T-helper 9 cell (primary cell): ENCODE results near the gene NCKAP5.
"Not testable (repeated sequence)": the region's sequence is repeated elsewhere in the genome, so short reads cannot be mapped to it uniquely, and the experiment has no call there.

Source experiments
- DNase-seq: peaks from one replicate; pipeline ENCODE4 v3.0.0-alpha.2; 2020

Gene NCKAP5

GRCh38 chr2:133253793-133254192, 314.5 kb downstream of the NCKAP5 start:
- no peak for DNase-seq

GRCh38 chr2:133252780-133253355, 315.4 kb downstream of the NCKAP5 start:
- DNase-seq: no peak

GRCh38 chr2:133249362-133249761, 318.9 kb downstream of the NCKAP5 start:
- DNase-seq: no peak

- no peak for DNase-seq
Measured at GRCh38 chr2:133248264-133248663, 320.0 kb downstream of the NCKAP5 start.

GRCh38 chr2:133247631-133248030, 320.6 kb downstream of the NCKAP5 start:
- no peak for DNase-seq

GRCh38 chr2:133241224-133241571, 327.1 kb downstream of the NCKAP5 start:
- no peak for DNase-seq

- DNase-seq: no peak
Measured at GRCh38 chr2:133240491-133241223, 327.6 kb downstream of the NCKAP5 start.

- no peak for DNase-seq
Measured at GRCh38 chr2:133235968-133236367, 332.3 kb downstream of the NCKAP5 start.

- no peak for DNase-seq
Measured at GRCh38 chr2:133232556-133232955, 335.7 kb downstream of the NCKAP5 start.

- no peak for DNase-seq
Measured at GRCh38 chr2:133231264-133231663, 337.0 kb downstream of the NCKAP5 start.

- no peak for DNase-seq
Measured at GRCh38 chr2:133229974-133230373, 338.3 kb downstream of the NCKAP5 start.

- DNase-seq: no peak
Measured at GRCh38 chr2:133223226-133223625, 345.0 kb downstream of the NCKAP5 start.

- no peak for DNase-seq
Measured at GRCh38 chr2:133221398-133221797, 346.9 kb downstream of the NCKAP5 start.

- no peak for DNase-seq
Measured at GRCh38 chr2:133218204-133218603, 350.1 kb downstream of the NCKAP5 start.

- no peak for DNase-seq
Measured at GRCh38 chr2:133215477-133215876, 352.8 kb downstream of the NCKAP5 start.

- DNase-seq: no peak
Measured at GRCh38 chr2:133213651-133214050, 354.6 kb downstream of the NCKAP5 start.

- DNase-seq: no peak
Measured at GRCh38 chr2:133209325-133209724, 358.9 kb downstream of the NCKAP5 start.

- not testable (repeated sequence) for DNase-seq
Measured at GRCh38 chr2:133206666-133207065, 361.6 kb downstream of the NCKAP5 start.

GRCh38 chr2:133204421-133204820, 363.8 kb downstream of the NCKAP5 start:
- no peak for DNase-seq

- DNase-seq: no peak
Measured at GRCh38 chr2:133200684-133201421, 367.4 kb downstream of the NCKAP5 start.

- DNase-seq: no peak
Measured at GRCh38 chr2:133198678-133199077, 369.6 kb downstream of the NCKAP5 start.

- DNase-seq: no peak
Measured at GRCh38 chr2:133197156-133197555, 371.1 kb downstream of the NCKAP5 start.

- DNase-seq: no peak
Measured at GRCh38 chr2:133194777-133195335, 373.4 kb downstream of the NCKAP5 start.

GRCh38 chr2:133194362-133194655, 374.0 kb downstream of the NCKAP5 start:
- DNase-seq: no peak
